ENCODE data around the gene LENEP.

LENEP gene

DNA sequence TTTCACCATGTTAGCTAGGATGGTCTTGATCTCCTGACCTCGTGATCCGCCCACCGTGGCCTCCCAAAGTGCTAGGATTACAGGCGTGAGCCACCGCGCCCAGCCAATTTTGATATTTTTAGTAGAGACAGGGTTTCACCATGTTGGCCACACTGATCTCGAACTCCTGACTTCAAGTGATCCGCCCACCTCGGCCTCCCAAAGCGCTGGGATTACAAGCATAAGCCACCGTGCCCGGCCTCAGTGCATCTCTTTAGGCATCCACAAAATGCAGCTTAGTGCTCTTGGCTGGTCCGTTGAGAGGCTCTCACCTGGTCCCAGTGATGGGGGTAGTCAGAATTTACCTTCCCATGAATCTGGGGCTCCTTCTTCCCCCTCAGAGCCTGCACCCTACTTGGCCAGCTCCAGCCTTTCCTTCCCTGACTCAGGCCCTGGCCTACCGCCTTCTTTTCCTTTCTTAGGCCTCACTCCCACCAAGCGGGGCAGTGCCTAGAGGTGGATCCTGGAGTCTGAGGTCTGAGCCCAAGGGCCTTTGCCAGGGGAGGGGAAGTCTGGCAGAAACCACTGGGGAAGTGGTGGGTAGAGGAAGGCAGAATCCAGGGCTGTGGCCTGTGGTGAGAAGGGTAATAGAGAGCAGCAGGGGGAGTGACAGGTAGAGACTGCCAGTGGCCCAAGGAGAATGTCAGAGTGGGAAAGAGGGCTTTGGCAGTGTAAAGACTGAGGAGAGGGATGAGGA lies 3.7 kb downstream of the LENEP start:
- H3K9ac ChIP-seq (ENCODE audit: low read length) = no peak overlapping the region
- H3K27me3 ChIP-seq (ENCODE audit: control insufficient read depth in 1 of 2, insufficient read depth in 2 of 2, low read length in 2 of 2) = no peaks in the 10 kb centered on the region
- H3K36me3 ChIP-seq (ENCODE audit: insufficient read depth, low read length) = no peaks in the 10 kb centered on the region
- H3K4me3 ChIP-seq (ENCODE audit: low read depth in 1 of 2, low read length in 2 of 2) = no peak overlapping the region
- peaks cover 6% of the 10 kb centered on the region for H3K4me1 ChIP-seq (ENCODE audit: insufficient read depth, low read length)
- H3K9me3 ChIP-seq (ENCODE audit: low read length) = no peaks in the 10 kb centered on the region
- H3K27ac ChIP-seq (ENCODE audit: low read depth, low read length) = no peak overlapping the region

DNA sequence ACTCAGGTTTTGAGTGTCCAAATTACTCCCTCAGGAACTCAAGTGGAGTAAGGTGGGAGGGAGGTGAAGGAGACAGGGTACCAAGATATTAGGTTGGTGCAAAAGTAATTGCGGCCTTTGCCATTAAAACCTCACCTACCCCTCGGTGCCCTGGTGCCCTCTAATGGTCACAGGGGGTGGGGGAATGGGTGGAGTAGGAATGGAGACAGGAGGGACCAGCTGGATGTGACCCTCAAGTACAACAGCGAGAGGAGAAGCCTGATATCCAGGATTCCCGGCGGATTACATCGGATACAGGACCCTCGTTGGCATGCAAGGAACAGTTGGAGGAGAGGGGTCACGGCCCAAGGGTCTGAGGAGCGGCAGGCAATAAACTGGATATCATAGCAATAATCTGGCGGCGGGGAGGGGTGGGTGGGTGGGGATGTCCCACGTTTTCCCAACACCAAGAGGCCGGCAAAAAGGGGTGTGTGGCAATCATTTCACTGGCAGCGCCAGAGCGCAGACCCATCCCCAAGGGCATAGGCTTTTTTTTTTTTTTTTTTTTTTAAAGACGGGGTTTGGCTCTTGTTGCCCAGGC lies 4.9 kb downstream of the LENEP start:
- Histone ChIP-seq H3K4me3 (ENCODE audit: low read depth in 1 of 2, low read length in 2 of 2) (no peak overlapping the region), H3K36me3 (ENCODE audit: insufficient read depth, low read length) (no peaks in the 10 kb centered on the region), H3K4me1 (ENCODE audit: insufficient read depth, low read length) (peaks cover 6% of the 10 kb centered on the region), H3K27me3 (ENCODE audit: control insufficient read depth in 1 of 2, insufficient read depth in 2 of 2, low read length in 2 of 2) (no peaks in the 10 kb centered on the region), H3K27ac (ENCODE audit: low read depth, low read length) (no peak overlapping the region), H3K9me3 (ENCODE audit: low read length) (no peaks in the 10 kb centered on the region), H3K9ac (ENCODE audit: low read length) (no peak overlapping the region)

DNA sequence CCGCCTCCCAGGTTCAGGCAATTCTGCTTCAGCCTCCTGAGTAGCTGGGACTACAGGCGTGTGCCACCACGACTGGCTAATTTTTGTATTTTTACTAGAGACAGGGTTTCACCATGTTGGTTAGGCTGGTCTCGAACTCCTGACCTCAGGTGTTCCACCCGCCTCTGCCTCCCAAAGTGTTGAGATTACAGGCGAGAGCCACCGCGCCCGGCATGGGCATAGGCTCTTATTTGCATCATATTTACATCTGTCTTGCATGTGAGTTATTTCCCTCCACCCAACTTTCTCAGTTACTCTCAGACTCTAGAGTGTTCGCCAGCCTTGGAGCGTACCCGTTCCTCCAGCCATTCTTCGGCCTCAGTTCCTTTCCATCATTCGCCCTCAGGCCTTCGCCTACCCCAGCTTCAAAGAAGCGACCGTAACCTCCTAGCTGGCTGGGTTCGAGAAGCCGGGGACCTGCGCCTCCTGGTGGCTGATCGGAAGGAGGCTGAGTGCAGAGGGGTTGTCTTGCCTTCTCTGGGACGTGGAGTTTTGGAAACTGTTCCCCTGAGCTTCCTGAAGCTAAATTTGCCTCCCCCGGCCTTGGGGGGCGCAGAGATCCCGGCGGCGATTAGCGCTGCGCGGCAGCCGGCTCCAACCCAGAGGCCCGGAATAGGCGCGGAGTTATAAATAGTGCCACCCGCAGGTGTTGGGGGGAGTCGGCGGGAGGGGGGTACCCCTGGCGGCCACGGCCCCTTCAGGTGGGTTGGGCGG lies 5.6 kb downstream of the LENEP start:
- peak overlapping the region; percentile 52 to 75 for H3K4me3 ChIP-seq (ENCODE audit: low read depth in 1 of 2, low read length in 2 of 2)
- H3K9ac ChIP-seq (ENCODE audit: low read length) = no peak overlapping the region
- H3K27ac ChIP-seq (ENCODE audit: low read depth, low read length) = peak overlapping the region; percentile 95
- H3K9me3 ChIP-seq (ENCODE audit: low read length) = no peaks in the 10 kb centered on the region
- peaks cover 7% of the 10 kb centered on the region for H3K4me1 ChIP-seq (ENCODE audit: insufficient read depth, low read length)
- H3K36me3 ChIP-seq (ENCODE audit: insufficient read depth, low read length) = no peaks in the 10 kb centered on the region
- H3K27me3 ChIP-seq (ENCODE audit: control insufficient read depth in 1 of 2, insufficient read depth in 2 of 2, low read length in 2 of 2) = no peaks in the 10 kb centered on the region

DNA sequence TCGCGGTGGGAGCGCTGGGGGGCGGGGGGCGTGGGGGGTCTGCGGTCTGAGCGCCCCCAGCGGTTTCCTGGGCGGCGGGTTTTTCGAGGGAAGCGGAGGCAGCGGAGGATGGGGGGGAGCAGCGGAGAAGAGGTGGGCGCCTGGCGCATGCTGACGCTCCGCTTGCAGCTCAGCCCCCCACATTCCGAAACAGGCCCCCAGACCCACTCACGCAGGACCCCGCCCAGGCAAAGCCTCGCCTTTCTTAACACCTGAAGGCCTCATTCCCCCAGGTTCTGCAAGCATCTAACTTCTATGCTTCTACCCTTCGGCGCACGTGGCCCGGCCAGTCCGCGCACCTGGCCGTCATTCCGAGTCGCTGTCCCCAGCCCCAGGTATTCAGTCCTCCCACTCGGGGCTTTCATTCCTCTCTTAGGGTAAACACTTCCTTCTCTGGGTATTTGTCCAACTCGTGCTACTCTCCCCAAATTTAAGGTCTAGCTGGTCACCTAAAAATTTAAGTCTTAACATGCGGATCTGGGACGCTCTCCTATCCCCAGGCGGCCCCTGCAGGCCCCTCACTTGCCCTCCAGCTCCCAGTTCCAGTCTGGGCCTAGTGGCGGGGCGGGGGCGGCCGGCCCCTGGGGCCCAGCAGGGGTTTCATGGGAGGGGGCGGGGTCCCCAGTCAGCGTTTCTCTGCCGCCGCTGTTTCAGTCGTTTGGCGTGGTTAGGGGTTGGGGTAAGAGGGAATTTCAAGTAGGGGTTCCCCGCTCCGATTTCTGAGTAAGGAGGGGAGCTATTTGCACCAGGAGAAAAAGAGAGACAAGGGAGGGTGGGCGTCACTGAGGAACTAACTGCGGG lies 6.4 kb downstream of the LENEP start:
- Histone ChIP-seq H3K9me3 (ENCODE audit: low read length) (no peaks in the 10 kb centered on the region), H3K4me3 (ENCODE audit: low read depth in 1 of 2, low read length in 2 of 2) (peak overlapping the region; percentile 52 to 75), H3K9ac (ENCODE audit: low read length) (peak overlapping the region; percentile 94), H3K27ac (ENCODE audit: low read depth, low read length) (peak overlapping the region; percentile 95), H3K36me3 (ENCODE audit: insufficient read depth, low read length) (no peaks in the 10 kb centered on the region), H3K27me3 (ENCODE audit: control insufficient read depth in 1 of 2, insufficient read depth in 2 of 2, low read length in 2 of 2) (no peaks in the 10 kb centered on the region), H3K4me1 (ENCODE audit: insufficient read depth, low read length) (peaks cover 15% of the 10 kb centered on the region)

DNA sequence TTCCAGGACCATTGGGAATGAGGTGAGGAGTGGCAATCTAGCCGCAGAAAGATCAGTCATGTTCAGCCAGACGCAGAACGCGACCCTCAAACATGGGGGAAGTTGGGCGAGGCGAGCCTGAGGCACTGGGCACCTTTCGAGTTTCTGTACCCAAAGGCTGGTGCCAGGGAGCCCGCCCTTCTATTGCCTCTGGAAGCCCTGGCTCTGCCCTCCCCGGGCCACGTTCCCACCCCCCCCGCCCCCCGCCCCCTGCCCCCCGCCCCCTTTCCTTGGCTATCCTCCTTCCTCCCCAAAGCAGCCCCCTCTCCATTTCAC lies 7.0 kb downstream of the LENEP start:
- Histone ChIP-seq H3K9ac (ENCODE audit: low read length) (peak overlapping the region; percentile 96), H3K9me3 (ENCODE audit: low read length) (no peaks in the 10 kb centered on the region), H3K4me1 (ENCODE audit: insufficient read depth, low read length) (peaks cover 21% of the 10 kb centered on the region)

DNA sequence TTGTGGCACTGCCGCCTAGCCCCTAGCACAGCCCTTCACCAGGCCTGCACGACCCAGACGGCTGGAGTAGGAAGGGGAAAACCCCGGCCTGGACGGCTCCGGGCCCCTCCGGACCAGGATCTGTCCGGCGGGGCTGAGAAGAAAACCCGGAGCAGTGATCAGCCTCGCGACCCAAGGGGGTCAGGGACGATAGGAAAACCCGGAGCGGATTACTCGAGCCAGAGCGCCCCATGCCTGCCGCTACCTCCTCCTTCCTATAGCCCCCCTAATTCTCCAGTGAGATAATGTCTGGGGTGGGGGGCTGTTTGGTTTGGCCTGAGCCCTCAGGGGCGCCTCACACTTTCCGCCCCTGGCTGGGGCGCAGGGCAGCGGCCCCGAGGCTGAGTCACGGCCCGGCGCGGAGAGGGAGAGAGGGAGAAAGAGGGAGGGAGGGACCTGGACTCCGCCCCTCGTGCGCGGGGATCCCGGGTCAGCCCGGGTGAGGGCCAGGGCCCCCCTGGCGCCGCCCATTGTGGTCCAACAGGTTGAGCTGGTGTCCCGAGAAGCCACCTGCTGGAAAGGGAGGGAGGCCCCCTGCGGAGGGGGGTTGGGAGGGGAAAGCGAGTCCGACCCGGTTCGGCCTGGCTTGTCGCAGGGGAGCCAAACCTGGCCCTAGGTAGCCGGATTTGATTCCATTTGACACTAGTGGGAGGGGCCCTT lies 7.5 kb downstream of the LENEP start:
- Histone ChIP-seq H3K4me3 (ENCODE audit: low read depth in 1 of 2, low read length in 2 of 2) (peak overlapping the region; percentile 86 to 97), H3K9me3 (ENCODE audit: low read length) (no peaks in the 10 kb centered on the region), H3K36me3 (ENCODE audit: insufficient read depth, low read length) (no peaks in the 10 kb centered on the region), H3K9ac (ENCODE audit: low read length) (peak overlapping the region; percentile 96), H3K27me3 (ENCODE audit: control insufficient read depth in 1 of 2, insufficient read depth in 2 of 2, low read length in 2 of 2) (no peaks in the 10 kb centered on the region), H3K27ac (ENCODE audit: low read depth, low read length) (peak overlapping the region; percentile 98), H3K4me1 (ENCODE audit: insufficient read depth, low read length) (peaks cover 26% of the 10 kb centered on the region)

More for the DNA sequence above, 7.0 kb downstream of the LENEP start:
- H3K27ac ChIP-seq (ENCODE audit: low read depth, low read length) = peak overlapping the region; percentile 98
- no peaks in the 10 kb centered on the region for H3K36me3 ChIP-seq (ENCODE audit: insufficient read depth, low read length)
- no peaks in the 10 kb centered on the region for H3K27me3 ChIP-seq (ENCODE audit: control insufficient read depth in 1 of 2, insufficient read depth in 2 of 2, low read length in 2 of 2)
- peak overlapping the region; percentile 52 to 75 for H3K4me3 ChIP-seq (ENCODE audit: low read depth in 1 of 2, low read length in 2 of 2)

DNA sequence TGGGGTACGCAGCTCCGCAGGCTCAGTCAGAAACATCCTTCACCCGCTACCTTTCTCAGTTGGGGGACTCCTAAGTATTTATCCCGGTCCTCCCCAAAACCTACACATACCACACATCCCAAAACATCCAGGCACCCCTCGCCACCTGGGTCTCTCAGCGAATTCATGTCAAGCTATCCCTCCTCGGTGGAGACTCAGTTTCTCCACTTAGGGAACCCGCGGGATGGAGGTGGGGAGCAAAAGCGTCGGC lies 8.0 kb downstream of the LENEP start:
- H3K27me3 ChIP-seq (ENCODE audit: control insufficient read depth in 1 of 2, insufficient read depth in 2 of 2, low read length in 2 of 2) = no peaks in the 10 kb centered on the region
- peaks cover 31% of the 10 kb centered on the region for H3K4me1 ChIP-seq (ENCODE audit: insufficient read depth, low read length)
- peak overlapping the region; percentile 98 for H3K27ac ChIP-seq (ENCODE audit: low read depth, low read length)
- H3K9me3 ChIP-seq (ENCODE audit: low read length) = no peaks in the 10 kb centered on the region
- H3K36me3 ChIP-seq (ENCODE audit: insufficient read depth, low read length) = no peaks in the 10 kb centered on the region
- H3K4me3 ChIP-seq (ENCODE audit: low read depth in 1 of 2, low read length in 2 of 2) = peak overlapping the region; percentile 86 to 97
- H3K9ac ChIP-seq (ENCODE audit: low read length) = peak overlapping the region; percentile 96

DNA sequence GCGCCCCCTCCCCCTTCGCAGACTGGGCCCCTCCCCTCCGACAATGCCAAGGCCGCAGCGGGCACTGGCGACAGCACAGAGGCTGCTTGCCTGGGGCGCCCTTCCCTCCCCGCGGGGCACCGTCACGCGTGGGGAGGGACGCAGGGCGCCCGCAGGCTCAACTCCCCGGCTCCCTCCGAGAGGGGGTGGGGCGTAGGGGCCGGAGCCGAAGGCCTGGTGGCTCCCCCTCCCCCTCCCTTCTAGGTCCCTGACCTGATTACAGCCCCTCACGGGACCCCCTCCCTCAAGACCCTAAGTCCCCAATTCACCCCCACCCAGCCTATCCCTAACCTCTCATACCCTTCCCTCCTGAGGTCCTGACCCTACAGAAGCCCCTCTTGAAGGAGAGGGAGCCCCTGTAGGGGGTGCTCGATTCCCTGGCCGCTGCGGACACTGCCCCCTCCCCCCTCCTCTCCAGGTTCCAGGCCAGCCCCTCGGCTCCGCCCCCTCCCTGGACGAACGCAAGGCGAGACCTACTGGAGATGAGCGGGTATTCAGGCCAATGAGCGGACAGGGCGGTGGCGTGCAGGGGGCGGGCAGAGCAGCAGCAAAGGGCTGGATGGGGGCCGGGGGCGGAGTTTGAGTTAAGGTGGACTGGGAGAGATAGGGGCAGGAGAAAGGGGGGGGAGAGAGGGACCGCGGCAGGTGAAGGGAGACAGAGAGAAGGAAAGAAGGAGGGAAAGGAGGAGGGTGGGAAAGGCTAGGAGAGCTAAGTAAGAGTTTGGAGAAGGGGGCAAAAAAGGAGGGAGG lies 8.5 kb downstream of the LENEP start:
- no peaks in the 10 kb centered on the region for H3K9me3 ChIP-seq (ENCODE audit: low read length)
- peak overlapping the region; percentile 98 for H3K27ac ChIP-seq (ENCODE audit: low read depth, low read length)
- no peaks in the 10 kb centered on the region for H3K27me3 ChIP-seq (ENCODE audit: control insufficient read depth in 1 of 2, insufficient read depth in 2 of 2, low read length in 2 of 2)
- no peaks in the 10 kb centered on the region for H3K36me3 ChIP-seq (ENCODE audit: insufficient read depth, low read length)
- H3K9ac ChIP-seq (ENCODE audit: low read length) = peak overlapping the region; percentile 96
- peaks cover 36% of the 10 kb centered on the region for H3K4me1 ChIP-seq (ENCODE audit: insufficient read depth, low read length)
- peak overlapping the region; percentile 86 to 97 for H3K4me3 ChIP-seq (ENCODE audit: low read depth in 1 of 2, low read length in 2 of 2)

DNA sequence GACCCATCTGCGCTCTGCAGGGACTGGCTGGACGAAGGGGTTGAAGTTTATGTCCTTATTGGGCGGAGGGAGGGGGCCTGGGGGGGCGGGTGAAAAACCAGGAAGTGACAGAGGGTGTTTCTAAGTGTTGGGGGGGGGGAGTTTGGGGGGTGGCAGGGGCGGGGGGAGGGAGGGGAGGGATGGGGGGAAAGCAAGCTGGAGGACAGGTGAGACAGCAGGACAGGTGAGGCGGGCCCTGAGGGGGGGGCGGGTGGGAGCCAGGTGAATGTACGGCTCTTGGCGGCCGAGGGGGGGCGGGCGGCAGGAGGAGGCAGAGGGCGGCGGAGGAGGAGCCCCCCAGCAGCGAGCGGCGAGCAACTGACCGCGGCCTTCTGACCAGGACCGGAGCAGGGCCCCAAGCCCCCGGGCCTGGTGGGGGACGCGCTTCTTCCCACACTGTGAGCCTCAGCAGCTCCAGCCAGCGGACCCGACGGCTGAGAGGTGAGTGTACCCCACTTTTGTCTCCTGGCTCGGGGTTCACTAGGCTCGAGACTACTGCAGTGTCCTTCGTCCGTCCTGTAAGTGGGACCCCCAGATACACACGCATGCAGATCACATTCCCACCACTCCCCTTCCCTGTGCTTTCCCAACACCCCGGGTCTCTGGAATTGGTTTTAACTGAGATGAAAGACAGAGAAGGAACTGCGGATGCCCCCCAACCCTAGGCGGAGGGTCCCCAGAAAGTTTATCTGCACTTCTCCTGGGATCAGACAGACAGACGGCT lies 9.3 kb downstream of the LENEP start, which contains the start of gene ZBTB7B:
Gene ZBTB7B, plus strand, starts transcription at position 339 of the 763 bp plus-strand sequence. CDS start 11,859 bp downstream, outside the sequence.
- Histone ChIP-seq H3K9ac (ENCODE audit: low read length) (peak within 1 kb of the TSS; percentile 96), H3K4me3 (ENCODE audit: low read depth in 1 of 2, low read length in 2 of 2) (peak within 1 kb of the TSS; percentile 90 to 97), H3K27ac (ENCODE audit: low read depth, low read length) (peak within 1 kb of the TSS; percentile 98), H3K36me3 (ENCODE audit: insufficient read depth, low read length) (no peaks in the 10 kb centered on the region), H3K4me1 (ENCODE audit: insufficient read depth, low read length) (peaks cover 44% of the 10 kb centered on the region), H3K27me3 (ENCODE audit: control insufficient read depth in 1 of 2, insufficient read depth in 2 of 2, low read length in 2 of 2) (no peaks in the 10 kb centered on the region), H3K9me3 (ENCODE audit: low read length) (no peaks in the 10 kb centered on the region)

All from muscle layer of colon (tissue), 2 donors.